HEK293 (cell line): ENCODE data around the gene FBXO34.

Experiments
- CTCF ChIA-PET: fragments of 350-600 bp; formaldehyde crosslinking; extraction: SDS; loops from one replicate; lab custom pipeline; 2021; ENCODE audit warnings: antibody characterized with exemption; lab: Yijun Ruan, JAX
- POLR2A ChIA-PET: fragments of 300-600 bp; formaldehyde crosslinking; extraction: SDS; loops from one replicate; lab custom pipeline; 2020; ENCODE audit warnings: antibody characterized with exemption, inconsistent platforms; lab: Yijun Ruan, JAX
- H3K27ac ChIP-seq: fragments of 200-500 bp; sonication (Bioruptor generic); 2 replicates; pipeline ENCODE4 v1.5.1; 2014; ENCODE audit warnings: low read depth, low read length, control low read depth, inconsistent platforms; ENCODE audit errors: extremely low read depth
- H3K36me3 ChIP-seq, 2 experiments: fragments of 200-500 bp in 1 of 2; sonication (Bioruptor generic) in 1 of 2; 1 replicate in 1 of 2; 2 replicates in 1 of 2; pipeline ENCODE4 v1.5.1; 2014 to 2017; ENCODE audit warnings: inconsistent platforms in 2 of 2, low read length in 2 of 2; ENCODE audit not compliant: control insufficient read depth in 2 of 2, insufficient read depth in 1 of 2
- H3K4me1 ChIP-seq: fragments of 200-500 bp; sonication (Bioruptor generic); 2 replicates; pipeline ENCODE4 v1.5.1; 2014; ENCODE audit warnings: mild to moderate bottlenecking, low read length, inconsistent platforms; ENCODE audit not compliant: control insufficient read depth, insufficient read depth
- H3K4me3 ChIP-seq: 2 replicates; pipeline ENCODE4 v1.5.1; 2011; ENCODE audit warnings: low read depth, mild to moderate bottlenecking, control low read depth, low read length, moderate library complexity
- H3K9me3 ChIP-seq: fragments of 200-500 bp; sonication (Bioruptor generic); 2 replicates; pipeline ENCODE4 v1.5.1; 2014; ENCODE audit warnings: low read depth, low read length, inconsistent platforms; ENCODE audit not compliant: control insufficient read depth, insufficient read depth
- BCL11A ChIP-seq: fragments of 450-650 bp; formaldehyde crosslinking; IDR thresholded peaks from 2 replicates; pipeline ENCODE4 v1.5.1; 2016; ENCODE audit warnings: low read depth, missing biosample characterization, missing genetic modification characterization
- BCL11B ChIP-seq: fragments of 450-650 bp; formaldehyde crosslinking; IDR thresholded peaks from 2 replicates; pipeline ENCODE4 v1.5.1; 2016; ENCODE audit warnings: low read depth, missing biosample characterization, missing genetic modification characterization
- GFI1B ChIP-seq: fragments of 450-650 bp; formaldehyde crosslinking; IDR thresholded peaks from 2 replicates; pipeline ENCODE4 v1.5.1; 2016; ENCODE audit warnings: missing biosample characterization, missing genetic modification characterization
- ZNF184 ChIP-seq: fragments of 450-650 bp; IDR thresholded peaks from 2 replicates; pipeline ENCODE4 v1.5.1; 2018; ENCODE audit warnings: missing biosample characterization, mild to moderate bottlenecking, missing genetic modification characterization
- ZNF600 ChIP-seq: fragments of 450-650 bp; formaldehyde crosslinking; IDR thresholded peaks from 2 replicates; pipeline ENCODE4 v1.5.1; 2016; ENCODE audit warnings: missing biosample characterization, missing genetic modification characterization
- ZNF623 ChIP-seq: fragments of 450-650 bp; formaldehyde crosslinking; IDR thresholded peaks from 2 replicates; pipeline ENCODE4 v1.5.1; 2016; ENCODE audit warnings: missing biosample characterization, missing genetic modification characterization
- TF ChIP-seq, protein P1 (sequence below): fragments of 450-650 bp; formaldehyde crosslinking; IDR thresholded peaks from 2 replicates; pipeline ENCODE4 v1.5.1; 2016; ENCODE audit warnings: missing biosample characterization, missing genetic modification characterization
- TF ChIP-seq, protein P2 (sequence below): fragments of 450-650 bp; formaldehyde crosslinking; IDR thresholded peaks from 2 replicates; pipeline ENCODE4 v1.5.1; 2017; ENCODE audit warnings: missing biosample characterization, missing genetic modification characterization
- TF ChIP-seq, protein P3 (sequence below): IDR thresholded peaks from 2 replicates; pipeline ENCODE4 v1.6.1; 2011; ENCODE audit warnings: mild to moderate bottlenecking, low read depth, low read length, borderline replicate concordance
- TF ChIP-seq, protein P4 (sequence below): fragments of 450-650 bp; formaldehyde crosslinking; IDR thresholded peaks from 2 replicates; pipeline ENCODE4 v1.5.1; 2016; ENCODE audit warnings: missing biosample characterization, missing genetic modification characterization
- TF ChIP-seq, protein P5 (sequence below): fragments of 450-650 bp; formaldehyde crosslinking; IDR thresholded peaks from 2 replicates; pipeline ENCODE4 v1.5.1; 2016; ENCODE audit warnings: missing biosample characterization, missing genetic modification characterization, low read depth
- TF ChIP-seq, protein P6 (sequence below): fragments of 450-650 bp; formaldehyde crosslinking; IDR thresholded peaks from 2 replicates; pipeline ENCODE4 v1.5.1; 2017; ENCODE audit warnings: missing biosample characterization, missing genetic modification characterization
- TF ChIP-seq, protein P7 (sequence below): fragments of 450-650 bp; formaldehyde crosslinking; IDR thresholded peaks from 2 replicates; pipeline ENCODE4 v1.5.0; 2017; ENCODE audit warnings: missing biosample characterization, missing genetic modification characterization, borderline replicate concordance

Gene FBXO34

DNA sequence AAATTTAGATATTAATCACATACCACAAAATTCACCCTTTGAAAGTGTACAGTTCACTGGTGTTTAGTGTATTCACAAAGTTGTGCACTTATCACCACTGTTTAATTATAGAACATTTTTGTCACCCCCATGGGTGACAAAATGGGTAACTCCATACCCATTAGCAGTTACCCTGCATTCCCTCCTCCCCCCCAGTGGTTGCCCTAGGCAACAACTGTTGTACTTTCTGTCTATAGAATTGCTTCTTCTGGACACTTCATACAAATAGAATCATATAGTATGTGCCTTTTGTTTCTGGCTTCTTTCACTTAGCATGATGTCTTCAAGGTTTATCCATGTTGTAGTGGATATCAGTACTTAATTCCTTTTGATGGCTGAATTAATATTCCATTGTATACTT lies 52.7 kb downstream of the FBXO34 start (continued):
- TF ChIP-seq, protein P1, sequence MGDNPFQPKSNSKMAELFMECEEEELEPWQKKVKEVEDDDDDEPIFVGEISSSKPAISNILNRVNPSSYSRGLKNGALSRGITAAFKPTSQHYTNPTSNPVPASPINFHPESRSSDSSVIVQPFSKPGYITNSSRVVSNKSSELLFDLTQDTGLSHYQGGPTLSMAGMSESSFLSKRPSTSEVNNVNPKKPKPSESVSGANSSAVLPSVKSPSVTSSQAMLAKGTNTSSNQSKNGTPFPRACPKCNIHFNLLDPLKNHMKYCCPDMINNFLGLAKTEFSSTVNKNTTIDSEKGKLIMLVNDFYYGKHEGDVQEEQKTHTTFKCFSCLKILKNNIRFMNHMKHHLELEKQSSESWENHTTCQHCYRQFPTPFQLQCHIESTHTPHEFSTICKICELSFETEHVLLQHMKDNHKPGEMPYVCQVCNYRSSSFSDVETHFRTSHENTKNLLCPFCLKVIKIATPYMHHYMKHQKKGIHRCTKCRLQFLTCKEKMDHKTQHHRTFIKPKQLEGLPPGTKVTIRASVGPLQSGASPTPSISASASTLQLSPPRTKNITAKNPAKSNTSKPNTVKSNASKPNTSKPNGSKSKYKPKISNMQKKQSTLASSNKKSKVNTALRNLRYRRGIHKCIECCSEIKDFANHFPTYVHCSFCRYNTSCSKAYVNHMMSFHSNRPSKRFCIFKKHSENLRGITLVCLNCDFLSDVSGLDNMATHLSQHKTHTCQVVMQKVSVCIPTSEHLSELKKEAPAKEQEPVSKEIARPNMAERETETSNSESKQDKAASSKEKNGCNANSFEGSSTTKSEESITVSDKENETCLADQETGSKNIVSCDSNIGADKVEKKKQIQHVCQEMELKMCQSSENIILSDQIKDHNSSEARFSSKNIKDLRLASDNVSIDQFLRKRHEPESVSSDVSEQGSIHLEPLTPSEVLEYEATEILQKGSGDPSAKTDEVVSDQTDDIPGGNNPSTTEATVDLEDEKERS: no peak
- TF ChIP-seq, protein P2, sequence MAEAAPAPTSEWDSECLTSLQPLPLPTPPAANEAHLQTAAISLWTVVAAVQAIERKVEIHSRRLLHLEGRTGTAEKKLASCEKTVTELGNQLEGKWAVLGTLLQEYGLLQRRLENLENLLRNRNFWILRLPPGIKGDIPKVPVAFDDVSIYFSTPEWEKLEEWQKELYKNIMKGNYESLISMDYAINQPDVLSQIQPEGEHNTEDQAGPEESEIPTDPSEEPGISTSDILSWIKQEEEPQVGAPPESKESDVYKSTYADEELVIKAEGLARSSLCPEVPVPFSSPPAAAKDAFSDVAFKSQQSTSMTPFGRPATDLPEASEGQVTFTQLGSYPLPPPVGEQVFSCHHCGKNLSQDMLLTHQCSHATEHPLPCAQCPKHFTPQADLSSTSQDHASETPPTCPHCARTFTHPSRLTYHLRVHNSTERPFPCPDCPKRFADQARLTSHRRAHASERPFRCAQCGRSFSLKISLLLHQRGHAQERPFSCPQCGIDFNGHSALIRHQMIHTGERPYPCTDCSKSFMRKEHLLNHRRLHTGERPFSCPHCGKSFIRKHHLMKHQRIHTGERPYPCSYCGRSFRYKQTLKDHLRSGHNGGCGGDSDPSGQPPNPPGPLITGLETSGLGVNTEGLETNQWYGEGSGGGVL: no peak
- TF ChIP-seq, protein P3, sequence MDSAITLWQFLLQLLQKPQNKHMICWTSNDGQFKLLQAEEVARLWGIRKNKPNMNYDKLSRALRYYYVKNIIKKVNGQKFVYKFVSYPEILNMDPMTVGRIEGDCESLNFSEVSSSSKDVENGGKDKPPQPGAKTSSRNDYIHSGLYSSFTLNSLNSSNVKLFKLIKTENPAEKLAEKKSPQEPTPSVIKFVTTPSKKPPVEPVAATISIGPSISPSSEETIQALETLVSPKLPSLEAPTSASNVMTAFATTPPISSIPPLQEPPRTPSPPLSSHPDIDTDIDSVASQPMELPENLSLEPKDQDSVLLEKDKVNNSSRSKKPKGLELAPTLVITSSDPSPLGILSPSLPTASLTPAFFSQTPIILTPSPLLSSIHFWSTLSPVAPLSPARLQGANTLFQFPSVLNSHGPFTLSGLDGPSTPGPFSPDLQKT: no peak
- TF ChIP-seq GFI1B (no peak), BCL11B (tag by site-specific recombination) (no peak)
- TF ChIP-seq, protein P4, sequence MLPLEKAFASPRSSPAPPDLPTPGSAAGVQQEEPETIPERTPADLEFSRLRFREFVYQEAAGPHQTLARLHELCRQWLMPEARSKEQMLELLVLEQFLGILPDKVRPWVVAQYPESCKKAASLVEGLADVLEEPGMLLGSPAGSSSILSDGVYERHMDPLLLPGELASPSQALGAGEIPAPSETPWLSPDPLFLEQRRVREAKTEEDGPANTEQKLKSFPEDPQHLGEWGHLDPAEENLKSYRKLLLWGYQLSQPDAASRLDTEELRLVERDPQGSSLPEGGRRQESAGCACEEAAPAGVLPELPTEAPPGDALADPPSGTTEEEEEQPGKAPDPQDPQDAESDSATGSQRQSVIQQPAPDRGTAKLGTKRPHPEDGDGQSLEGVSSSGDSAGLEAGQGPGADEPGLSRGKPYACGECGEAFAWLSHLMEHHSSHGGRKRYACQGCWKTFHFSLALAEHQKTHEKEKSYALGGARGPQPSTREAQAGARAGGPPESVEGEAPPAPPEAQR (tag by site-specific recombination): no peak

DNA sequence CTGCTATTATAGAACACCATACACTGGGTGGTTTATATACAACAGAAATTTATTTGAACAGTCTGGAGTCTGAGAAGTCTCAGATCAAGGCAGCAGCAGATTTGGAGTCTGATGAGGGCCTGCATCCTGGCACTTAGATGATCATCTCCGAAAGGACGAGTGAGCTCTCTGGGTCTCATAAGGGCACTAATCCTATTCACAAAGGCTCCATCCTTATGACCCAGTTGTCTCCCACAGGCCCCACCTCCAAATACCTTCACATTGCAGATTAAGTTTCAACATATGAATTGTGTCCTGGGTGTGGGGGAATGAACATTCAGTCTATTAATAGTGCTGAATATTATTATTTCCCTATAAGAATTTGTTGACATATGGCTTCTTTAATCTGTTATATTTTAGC lies 53.6 kb downstream of the FBXO34 start:
- no peak overlapping the region for H3K4me3 ChIP-seq
- ChIA-PET CTCF (no interaction called here), POLR2A (no interaction called here)
- H3K4me1 ChIP-seq: peaks cover 10% of the 10 kb centered on the region
- no peaks in the 10 kb centered on the region for H3K9me3 ChIP-seq
- H3K36me3 ChIP-seq: peaks cover 0 to 3% of the 10 kb centered on the region in 2 experiments; a peak in 1 of 3 replicates
- no peak overlapping the region for H3K27ac ChIP-seq
- TF ChIP-seq BCL11A (no peak), ZNF623 (tag by site-specific recombination) (no peak), ZNF184 (tag by site-specific recombination) (no peak)
- TF ChIP-seq, protein P5, sequence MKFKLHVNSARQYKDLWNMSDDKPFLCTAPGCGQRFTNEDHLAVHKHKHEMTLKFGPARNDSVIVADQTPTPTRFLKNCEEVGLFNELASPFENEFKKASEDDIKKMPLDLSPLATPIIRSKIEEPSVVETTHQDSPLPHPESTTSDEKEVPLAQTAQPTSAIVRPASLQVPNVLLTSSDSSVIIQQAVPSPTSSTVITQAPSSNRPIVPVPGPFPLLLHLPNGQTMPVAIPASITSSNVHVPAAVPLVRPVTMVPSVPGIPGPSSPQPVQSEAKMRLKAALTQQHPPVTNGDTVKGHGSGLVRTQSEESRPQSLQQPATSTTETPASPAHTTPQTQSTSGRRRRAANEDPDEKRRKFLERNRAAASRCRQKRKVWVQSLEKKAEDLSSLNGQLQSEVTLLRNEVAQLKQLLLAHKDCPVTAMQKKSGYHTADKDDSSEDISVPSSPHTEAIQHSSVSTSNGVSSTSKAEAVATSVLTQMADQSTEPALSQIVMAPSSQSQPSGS (tag by site-specific recombination): no peak
- TF ChIP-seq, protein P6, sequence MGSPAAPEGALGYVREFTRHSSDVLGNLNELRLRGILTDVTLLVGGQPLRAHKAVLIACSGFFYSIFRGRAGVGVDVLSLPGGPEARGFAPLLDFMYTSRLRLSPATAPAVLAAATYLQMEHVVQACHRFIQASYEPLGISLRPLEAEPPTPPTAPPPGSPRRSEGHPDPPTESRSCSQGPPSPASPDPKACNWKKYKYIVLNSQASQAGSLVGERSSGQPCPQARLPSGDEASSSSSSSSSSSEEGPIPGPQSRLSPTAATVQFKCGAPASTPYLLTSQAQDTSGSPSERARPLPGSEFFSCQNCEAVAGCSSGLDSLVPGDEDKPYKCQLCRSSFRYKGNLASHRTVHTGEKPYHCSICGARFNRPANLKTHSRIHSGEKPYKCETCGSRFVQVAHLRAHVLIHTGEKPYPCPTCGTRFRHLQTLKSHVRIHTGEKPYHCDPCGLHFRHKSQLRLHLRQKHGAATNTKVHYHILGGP (tag by site-specific recombination): no peak

DNA sequence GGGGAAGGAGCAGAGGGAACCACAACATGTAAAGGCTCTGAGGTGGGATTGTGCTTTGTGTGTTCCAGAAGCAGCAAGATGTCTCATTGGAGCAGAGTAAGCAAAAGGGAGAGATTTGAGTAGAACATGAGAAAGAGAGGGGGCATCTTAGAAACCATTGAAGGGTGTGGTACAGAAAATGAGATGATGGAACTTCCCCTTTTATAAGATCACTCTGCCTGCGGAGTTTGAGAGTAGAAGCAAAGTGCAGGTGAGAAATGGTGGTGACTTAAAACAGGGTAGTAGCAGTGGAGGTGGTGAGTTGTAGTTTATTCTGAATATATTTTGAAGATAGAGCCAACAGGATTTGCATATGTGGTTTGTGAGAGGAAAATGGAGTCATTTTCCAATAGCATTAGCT lies 56.0 kb downstream of the FBXO34 start:
- Histone ChIP-seq H3K27ac (no peak overlapping the region), H3K4me1 (peaks cover 12% of the 10 kb centered on the region), H3K36me3 (no peaks in the 10 kb centered on the region), H3K4me3 (no peak overlapping the region), H3K9me3 (no peaks in the 10 kb centered on the region)
- TF ChIP-seq, protein P7, sequence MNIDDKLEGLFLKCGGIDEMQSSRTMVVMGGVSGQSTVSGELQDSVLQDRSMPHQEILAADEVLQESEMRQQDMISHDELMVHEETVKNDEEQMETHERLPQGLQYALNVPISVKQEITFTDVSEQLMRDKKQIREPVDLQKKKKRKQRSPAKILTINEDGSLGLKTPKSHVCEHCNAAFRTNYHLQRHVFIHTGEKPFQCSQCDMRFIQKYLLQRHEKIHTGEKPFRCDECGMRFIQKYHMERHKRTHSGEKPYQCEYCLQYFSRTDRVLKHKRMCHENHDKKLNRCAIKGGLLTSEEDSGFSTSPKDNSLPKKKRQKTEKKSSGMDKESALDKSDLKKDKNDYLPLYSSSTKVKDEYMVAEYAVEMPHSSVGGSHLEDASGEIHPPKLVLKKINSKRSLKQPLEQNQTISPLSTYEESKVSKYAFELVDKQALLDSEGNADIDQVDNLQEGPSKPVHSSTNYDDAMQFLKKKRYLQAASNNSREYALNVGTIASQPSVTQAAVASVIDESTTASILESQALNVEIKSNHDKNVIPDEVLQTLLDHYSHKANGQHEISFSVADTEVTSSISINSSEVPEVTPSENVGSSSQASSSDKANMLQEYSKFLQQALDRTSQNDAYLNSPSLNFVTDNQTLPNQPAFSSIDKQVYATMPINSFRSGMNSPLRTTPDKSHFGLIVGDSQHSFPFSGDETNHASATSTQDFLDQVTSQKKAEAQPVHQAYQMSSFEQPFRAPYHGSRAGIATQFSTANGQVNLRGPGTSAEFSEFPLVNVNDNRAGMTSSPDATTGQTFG (tag by site-specific recombination): no peak
- TF ChIP-seq ZNF600: 0 out of 2 replicates have a peak, but pooled peaks have one; percentile 16
- POLR2A ChIA-PET: no interaction called here
- CTCF ChIA-PET: no interaction called here
